GM20000 (cell line): ENCODE results near the gene TRIM41.

Experiments
- DNase-seq: peaks from one replicate; pipeline ENCODE4 v3.0.0; 2012; ENCODE audit warnings: low spot score
- CTCF ChIP-seq: IDR thresholded peaks from 2 replicates; pipeline ENCODE4 v1.5.1; 2012; ENCODE audit warnings: mild to moderate bottlenecking, control low read depth; ENCODE audit errors: extremely low read depth, missing control alignments

TRIM41 gene

GRCh38 chr5:181217111-181217802, 5.8 kb upstream of the TRIM41 start:
- TF ChIP-seq CTCF: no peak
- DNase-seq: peak; percentile 46

GRCh38 chr5:181217803-181218062, 5.3 kb upstream of the TRIM41 start:
- no peak for DNase-seq
- TF ChIP-seq CTCF: no peak

- TF ChIP-seq CTCF: no peak
- DNase-seq: no peak
Observed at GRCh38 chr5:181218795-181219124, 4.3 kb upstream of the TRIM41 start.

GRCh38 chr5:181219262-181220177, 3.6 kb upstream of the TRIM41 start:
- no peak for DNase-seq
- TF ChIP-seq CTCF: no peak

- no peak for DNase-seq
- TF ChIP-seq CTCF: no peak
Observed at GRCh38 chr5:181220178-181220515, 2.9 kb upstream of the TRIM41 start.

GRCh38 chr5:181221105-181221791, 1.8 kb upstream of the TRIM41 start:
- peak; percentile 7 for DNase-seq
- TF ChIP-seq CTCF: no peak
